Natural killer cell (primary cell): ENCODE measurements around the gene CCDC86. TPM values are rescaled to one million over a fixed set of nuclear protein-coding genes. Genes with fewer than 3 reads are reported as not detected.

Experiments used
- ATAC-seq, 3 donors: fragments of 150-1000 bp in 2 of 3; fragments of 200-7000 bp in 1 of 3; cut with Tn5 transposase; 1 replicate in 1 of 3; 2 replicates in 2 of 3; pipeline ENCODE4 v1.10.0; 2021; ENCODE audit warnings: mild to moderate bottlenecking in 2 of 3, moderate library complexity in 2 of 3
- DNase-seq, 2 donors: peaks; one replicate each; pipeline versions ENCODE4 v3.0.0 to v3.0.0-alpha.2; 2013 to 2021; ENCODE audit warnings: mixed read lengths in 1 of 2
- H3K27ac ChIP-seq: one replicate; pipeline ENCODE4 v1.5.1; 2013; ENCODE audit warnings: mild to moderate bottlenecking, low read length
- H3K27me3 ChIP-seq: one replicate; pipeline ENCODE4 v1.6.1; 2013; ENCODE audit warnings: low read length; ENCODE audit not compliant: control insufficient read depth, insufficient read depth
- H3K36me3 ChIP-seq: one replicate; pipeline ENCODE4 v1.6.1; 2013; ENCODE audit warnings: low read length; ENCODE audit not compliant: control insufficient read depth, insufficient read depth
- H3K4me1 ChIP-seq: one replicate; pipeline ENCODE4 v1.6.1; 2013; ENCODE audit warnings: low read length; ENCODE audit not compliant: control insufficient read depth, insufficient read depth
- H3K4me3 ChIP-seq: one replicate; pipeline ENCODE4 v1.5.1; 2013; ENCODE audit warnings: low read length
- H3K9me3 ChIP-seq: one replicate; pipeline ENCODE4 v1.6.1; 2013; ENCODE audit warnings: low read length; ENCODE audit not compliant: control insufficient read depth, insufficient read depth
- H3K27ac Mint-ChIP-seq, 2 donors: one replicate each; pipeline ENCODE4 v1.8.0; 2022; ENCODE audit warnings: mild to moderate bottlenecking in 2 of 2, mixed read lengths in 2 of 2, moderate library complexity in 1 of 2
- H3K27me3 Mint-ChIP-seq, 2 donors: one replicate each; pipeline ENCODE4 v1.8.0; 2022; ENCODE audit warnings: low read depth in 2 of 2, mixed read lengths in 2 of 2
- H3K36me3 Mint-ChIP-seq: one replicate; pipeline ENCODE4 v1.8.0; 2022; ENCODE audit warnings: mixed read lengths
- H3K4me1 Mint-ChIP-seq, 2 donors: one replicate each; pipeline ENCODE4 v1.8.0; 2022; ENCODE audit warnings: mixed read lengths in 2 of 2
- H3K4me3 Mint-ChIP-seq: one replicate; pipeline ENCODE4 v1.8.0; 2022; ENCODE audit warnings: mild to moderate bottlenecking, moderate library complexity, mixed read lengths
- H3K9me3 Mint-ChIP-seq, 2 donors: one replicate each; pipeline ENCODE4 v1.8.0; 2022; ENCODE audit warnings: mixed read lengths in 2 of 2
- CTCF ChIP-seq: fragments of 200-600 bp; IDR thresholded peaks from one replicate; pipeline ENCODE4 v1.8.0; 2022; ENCODE audit warnings: antibody characterized with exemption
- WGBS: methylation state at CpG from one replicate; pipeline ENCODE4 v1.1.7; 2013; ENCODE audit warnings: missing lambda C conversion rate; ENCODE audit not compliant: insufficient coverage; 5-methylcytosine and 5-hydroxymethylcytosine counted together
- intact Hi-C: fragments of 100-400 bp; cut with micrococcal nuclease; formaldehyde crosslinking; loops from one replicate; pipeline ENCODE4 v1.14.2; 2022
- total RNA-seq, 4 donors: library from RNA; stranded (reverse); fragments of 120-200 nt in 1 of 4; gene quantifications; one replicate each; pipeline versions ENCODE4 v1.2.3 to v1.2.4, GENCODE V29; 2013 to 2022

Gene CCDC86
- total RNA-seq, 3 donors from 2014 or later (not counting 1 experiment from before 2014, with no cell fraction given), result 10.6 to 12.5 (median 10.7) TPM

- Histone ChIP-seq H3K4me3 (peak overlapping the region; percentile 99), H3K36me3 (peaks cover 3% of the 10 kb centered on the region), H3K4me1 (peaks cover 33% of the 10 kb centered on the region), H3K9me3 (no peaks in the 10 kb centered on the region), H3K27ac (peak overlapping the region; percentile 73), H3K27me3 (no peaks in the 10 kb centered on the region)
- no peak for TF ChIP-seq CTCF
- 18% methylated on average over 23 of the region's 23 CpGs for whole genome bisulfite sequencing
- Mint-ChIP-seq H3K27ac (peak overlapping the region; percentile 91 to 92), H3K36me3 (no peaks in the 10 kb centered on the region), H3K4me3 (peak overlapping the region; percentile 95), H3K27me3 (no peaks in the 10 kb centered on the region), H3K9me3 (no peaks in the 10 kb centered on the region), H3K4me1 (peaks cover 39 to 48% of the 10 kb centered on the region in 2 donors)
- no peak for ATAC-seq
- no peak for DNase-seq
- intact Hi-C loops, result loop anchor here (1.0 kb wide), 1 partner anchor 72 kb away; no protein-coding TSS in a partner anchor
Observed at GRCh38 chr11:60842668-60843600, 1.0 kb downstream of the CCDC86 start.

GRCh38 chr11:60844045-60844869 is 2.3 kb downstream of the CCDC86 start:
- Histone ChIP-seq H3K4me3 (no peak overlapping the region), H3K27ac (no peak overlapping the region), H3K4me1 (peaks cover 33% of the 10 kb centered on the region), H3K27me3 (no peaks in the 10 kb centered on the region), H3K9me3 (no peaks in the 10 kb centered on the region), H3K36me3 (peaks cover 15% of the 10 kb centered on the region)
- peak overlapping the region in 1 of 2 donors; percentile 91 for H3K27ac Mint-ChIP-seq
- H3K4me1 Mint-ChIP-seq, result peaks cover 39 to 52% of the 10 kb centered on the region in 2 donors
- H3K27me3 Mint-ChIP-seq, result no peaks in the 10 kb centered on the region
- no peaks in the 10 kb centered on the region for H3K9me3 Mint-ChIP-seq
- intact Hi-C loops, result no loop called here
- DNase-seq, result no peak
- H3K4me3 Mint-ChIP-seq, result peak overlapping the region; percentile 4
- no peaks in the 10 kb centered on the region for H3K36me3 Mint-ChIP-seq
- no peak for TF ChIP-seq CTCF
- WGBS, result 83% methylated on average over 10 of the region's 10 CpGs
- ATAC-seq, result no peak

GRCh38 chr11:60844870-60845221 is 2.9 kb downstream of the CCDC86 start:
- H3K4me1 Mint-ChIP-seq, result peaks cover 39 to 52% of the 10 kb centered on the region in 2 donors
- WGBS, result 74% methylated on average over 4 of the region's 4 CpGs
- intact Hi-C loops, result no loop called here

More at GRCh38 chr11:60844870-60845221, 2.9 kb downstream of the CCDC86 start:
- peaks cover 21% of the 10 kb centered on the region for H3K36me3 ChIP-seq
- Mint-ChIP-seq H3K4me3 (peak overlapping the region; percentile 4), H3K9me3 (no peaks in the 10 kb centered on the region), H3K27me3 (no peaks in the 10 kb centered on the region), H3K27ac (peak overlapping the region in 1 of 2 donors; percentile 91), H3K36me3 (no peaks in the 10 kb centered on the region)
- ATAC-seq, result no peak
- H3K27me3 ChIP-seq, result no peaks in the 10 kb centered on the region
- H3K27ac ChIP-seq, result no peak overlapping the region
- TF ChIP-seq CTCF, result no peak
- H3K4me3 ChIP-seq, result no peak overlapping the region
- no peak for DNase-seq
- peaks cover 33% of the 10 kb centered on the region for H3K4me1 ChIP-seq
- no peaks in the 10 kb centered on the region for H3K9me3 ChIP-seq
